Measurements from ENCODE around the gene CLDN14.

CLDN14 gene

DNA sequence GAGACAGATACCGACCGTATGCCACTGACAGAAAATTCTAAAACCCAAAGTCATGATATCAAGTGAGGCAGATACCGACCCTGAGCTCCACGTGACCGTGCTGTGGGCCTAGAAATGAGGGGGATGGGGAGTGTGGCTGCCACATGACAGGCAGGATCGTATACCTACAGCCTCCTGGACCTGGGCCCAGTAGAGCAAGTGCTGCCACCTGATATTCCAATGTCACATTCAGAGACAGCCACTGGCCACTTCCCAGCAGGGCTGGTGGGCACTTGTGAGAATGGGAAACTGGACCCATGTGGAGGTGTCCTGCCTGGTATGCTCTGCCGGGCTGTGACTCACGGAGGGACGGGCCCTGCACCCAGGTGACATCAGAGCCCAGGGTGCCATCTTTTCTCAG lies 44.6 kb upstream of the CLDN14 start:
- Histone ChIP-seq H3K4me3 (ENCODE audit: low read depth, low read length) (no peak overlapping the region), H3K9me3 (ENCODE audit: control insufficient read depth, low read length) (no peaks in the 10 kb centered on the region), H2AFZ (no peak overlapping the region), H3K4me1 (no peaks in the 10 kb centered on the region), H3K79me2 (no peaks in the 10 kb centered on the region), H3K9ac (no peak overlapping the region), H3K4me2 (ENCODE audit: low read length) (no peak overlapping the region), H3K27ac (no peak overlapping the region), H3K27me3 (ENCODE audit: control insufficient read depth, insufficient read depth, low read length) (no peaks in the 10 kb centered on the region), H3K36me3 (ENCODE audit: control insufficient read depth, insufficient read depth, low read length) (no peaks in the 10 kb centered on the region)
- TF ChIP-seq, protein P1, sequence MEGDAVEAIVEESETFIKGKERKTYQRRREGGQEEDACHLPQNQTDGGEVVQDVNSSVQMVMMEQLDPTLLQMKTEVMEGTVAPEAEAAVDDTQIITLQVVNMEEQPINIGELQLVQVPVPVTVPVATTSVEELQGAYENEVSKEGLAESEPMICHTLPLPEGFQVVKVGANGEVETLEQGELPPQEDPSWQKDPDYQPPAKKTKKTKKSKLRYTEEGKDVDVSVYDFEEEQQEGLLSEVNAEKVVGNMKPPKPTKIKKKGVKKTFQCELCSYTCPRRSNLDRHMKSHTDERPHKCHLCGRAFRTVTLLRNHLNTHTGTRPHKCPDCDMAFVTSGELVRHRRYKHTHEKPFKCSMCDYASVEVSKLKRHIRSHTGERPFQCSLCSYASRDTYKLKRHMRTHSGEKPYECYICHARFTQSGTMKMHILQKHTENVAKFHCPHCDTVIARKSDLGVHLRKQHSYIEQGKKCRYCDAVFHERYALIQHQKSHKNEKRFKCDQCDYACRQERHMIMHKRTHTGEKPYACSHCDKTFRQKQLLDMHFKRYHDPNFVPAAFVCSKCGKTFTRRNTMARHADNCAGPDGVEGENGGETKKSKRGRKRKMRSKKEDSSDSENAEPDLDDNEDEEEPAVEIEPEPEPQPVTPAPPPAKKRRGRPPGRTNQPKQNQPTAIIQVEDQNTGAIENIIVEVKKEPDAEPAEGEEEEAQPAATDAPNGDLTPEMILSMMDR (IDR thresholded peaks at IDR 0.05), result no peak

DNA sequence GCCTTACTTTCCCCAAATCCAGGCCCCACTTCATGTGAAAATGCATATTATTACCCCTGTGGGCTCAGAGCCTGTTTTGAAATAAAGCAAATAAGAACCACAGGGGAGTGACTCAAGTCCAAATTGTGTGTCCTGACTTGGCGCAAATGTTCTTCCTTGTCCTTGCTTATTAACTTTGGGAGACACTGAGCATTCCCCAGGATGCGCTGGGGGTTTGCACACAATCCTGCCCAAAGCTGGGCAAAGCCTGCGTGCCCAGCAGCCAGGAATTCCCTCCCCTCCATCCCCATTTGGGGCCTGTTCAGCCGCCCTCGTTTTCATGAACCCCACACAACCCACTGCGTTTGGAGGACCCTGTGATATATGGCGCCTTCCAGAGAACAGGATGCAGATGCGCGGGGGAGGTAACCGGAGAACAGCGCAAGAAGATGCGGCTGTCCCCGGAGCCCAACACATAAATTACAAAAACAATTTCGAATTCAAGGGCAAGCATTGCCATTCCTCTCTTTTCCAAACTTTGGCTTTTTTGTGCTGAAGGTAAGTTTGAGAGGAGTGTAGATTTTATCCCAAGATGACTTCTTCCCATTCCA lies 42.4 kb upstream of the CLDN14 start:
- no peak overlapping the region for H3K27ac ChIP-seq
- H3K9me3 ChIP-seq (ENCODE audit: control insufficient read depth, low read length), result no peaks in the 10 kb centered on the region
- H3K36me3 ChIP-seq (ENCODE audit: control insufficient read depth, insufficient read depth, low read length), result no peaks in the 10 kb centered on the region
- H3K9ac ChIP-seq, result no peak overlapping the region
- no peak overlapping the region for H3K4me3 ChIP-seq (ENCODE audit: low read depth, low read length)
- no peaks in the 10 kb centered on the region for H3K4me1 ChIP-seq
- H3K4me2 ChIP-seq (ENCODE audit: low read length), result no peak overlapping the region
- TF ChIP-seq, protein P1 (IDR thresholded peaks at IDR 0.05), result no peak
- no peaks in the 10 kb centered on the region for H3K27me3 ChIP-seq (ENCODE audit: control insufficient read depth, insufficient read depth, low read length)
- H2AFZ ChIP-seq, result no peak overlapping the region
- H3K79me2 ChIP-seq, result no peaks in the 10 kb centered on the region

DNA sequence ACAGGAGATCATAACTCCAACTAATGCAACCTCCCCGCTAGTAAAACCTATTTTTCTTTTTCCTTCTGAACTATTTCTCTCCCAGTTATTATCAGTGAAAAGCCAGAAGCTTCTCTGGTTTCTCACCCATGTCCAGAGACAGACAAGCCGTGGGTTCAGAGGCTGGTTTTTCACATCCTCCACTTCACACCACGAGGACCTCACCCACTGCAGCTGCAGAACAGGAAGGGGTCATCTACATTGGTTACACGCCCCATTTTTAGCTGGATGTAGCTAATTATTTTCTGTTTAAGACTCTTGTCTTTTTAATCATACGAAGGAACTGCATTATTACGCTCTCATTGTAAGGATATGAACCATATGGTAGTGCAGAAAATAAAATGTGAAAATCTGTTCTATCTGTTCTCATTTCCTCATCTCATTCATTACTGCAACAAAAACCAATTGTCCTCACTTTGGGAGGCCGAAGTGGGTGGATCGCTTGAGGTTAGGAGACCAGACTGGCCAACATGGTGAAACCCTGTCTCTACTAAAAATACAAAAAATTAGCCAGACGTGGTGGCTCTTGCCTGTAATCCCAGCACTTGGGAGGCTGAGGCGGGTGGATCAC lies 39.1 kb upstream of the CLDN14 start:
- no peaks in the 10 kb centered on the region for H3K9me3 ChIP-seq (ENCODE audit: control insufficient read depth, low read length)
- no peak overlapping the region for H3K27ac ChIP-seq
- no peaks in the 10 kb centered on the region for H3K27me3 ChIP-seq (ENCODE audit: control insufficient read depth, insufficient read depth, low read length)
- no peaks in the 10 kb centered on the region for H3K36me3 ChIP-seq (ENCODE audit: control insufficient read depth, insufficient read depth, low read length)
- H3K9ac ChIP-seq, result no peak overlapping the region
- TF ChIP-seq, protein P1 (IDR thresholded peaks at IDR 0.05), result no peak
- no peak overlapping the region for H3K4me3 ChIP-seq (ENCODE audit: low read depth, low read length)
- no peaks in the 10 kb centered on the region for H3K4me1 ChIP-seq
- no peaks in the 10 kb centered on the region for H3K79me2 ChIP-seq
- H3K4me2 ChIP-seq (ENCODE audit: low read length), result no peak overlapping the region
- no peak overlapping the region for H2AFZ ChIP-seq

DNA sequence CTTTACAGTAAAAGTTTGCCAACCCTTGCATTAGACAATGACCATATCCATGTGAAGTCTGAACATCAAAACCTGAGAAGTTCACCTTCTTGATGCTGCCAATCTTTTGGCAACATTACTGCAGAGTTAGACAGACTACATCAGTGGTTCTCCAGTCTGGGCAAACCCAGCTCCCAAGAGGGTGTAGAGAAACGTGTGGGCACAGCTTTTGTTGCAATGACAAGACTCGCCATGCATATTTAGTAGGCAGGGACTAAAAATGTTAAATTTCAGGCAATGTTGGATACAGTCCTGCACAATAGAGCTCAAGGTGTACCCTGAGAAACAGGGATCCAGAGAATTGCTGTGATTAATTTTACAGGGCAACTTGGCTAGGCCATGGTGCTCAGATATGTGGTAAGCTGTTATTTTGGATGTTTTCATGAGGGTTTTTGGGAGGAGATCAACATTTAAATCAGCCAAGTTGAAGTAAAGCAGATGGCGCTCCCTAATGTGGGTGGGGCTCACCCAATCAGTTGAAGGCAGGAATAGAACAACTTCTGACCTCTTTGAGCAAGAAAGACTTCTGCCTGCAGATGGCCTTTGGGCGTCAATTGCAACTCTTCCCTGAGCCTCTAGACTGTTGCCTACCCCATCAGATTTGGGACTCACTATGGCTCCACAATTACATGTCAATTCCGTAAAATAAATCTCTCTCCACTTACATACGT lies 37.6 kb upstream of the CLDN14 start:
- TF ChIP-seq, protein P1 (IDR thresholded peaks at IDR 0.05), result no peak

More for the DNA sequence above, 37.6 kb upstream of the CLDN14 start:
- Histone ChIP-seq H3K36me3 (ENCODE audit: control insufficient read depth, insufficient read depth, low read length) (no peaks in the 10 kb centered on the region), H3K27me3 (ENCODE audit: control insufficient read depth, insufficient read depth, low read length) (no peaks in the 10 kb centered on the region), H3K4me1 (no peaks in the 10 kb centered on the region), H2AFZ (no peak overlapping the region), H3K4me2 (ENCODE audit: low read length) (no peak overlapping the region), H3K27ac (no peak overlapping the region), H3K9me3 (ENCODE audit: control insufficient read depth, low read length) (no peaks in the 10 kb centered on the region), H3K4me3 (ENCODE audit: low read depth, low read length) (no peak overlapping the region), H3K79me2 (no peaks in the 10 kb centered on the region), H3K9ac (no peak overlapping the region)
